WTC11 (cell line): ENCODE results near the gene NTF3. TPM values are rescaled to one million over a fixed set of nuclear protein-coding genes. Genes with fewer than 3 reads are reported as not detected.

Experiments used
- ATAC-seq: fragments of 200-7000 bp; cut with Tn5 transposase; 2 replicates; pipeline ENCODE4 v1.10.0; 2021; ENCODE audit warnings: mild to moderate bottlenecking, moderate library complexity
- CTCF ChIA-PET: fragments of 300-600 bp; sonication (Branson Sonifier 250); formaldehyde crosslinking; loops from one replicate; lab custom pipeline; 2021; ENCODE audit warnings: antibody characterized with exemption; lab: Charles Lee
- POLR2A ChIA-PET: fragments of 350-600 bp; sonication (Branson Sonifier 250); formaldehyde crosslinking; loops from one replicate; lab custom pipeline; 2021; ENCODE audit warnings: antibody characterized with exemption; lab: Charles Lee
- DNase-seq: peaks from one replicate; pipeline ENCODE4 v3.0.0; 2021; ENCODE audit warnings: low spot score
- H3K27ac Mint-ChIP-seq: 2 replicates; pipeline ENCODE4 v1.8.0; 2021; ENCODE audit warnings: mixed read lengths
- H3K27me3 Mint-ChIP-seq: 2 replicates; pipeline ENCODE4 v1.8.0; 2021; ENCODE audit warnings: low read depth, mild to moderate bottlenecking, moderate library complexity, mixed read lengths
- H3K36me3 Mint-ChIP-seq: 2 replicates; pipeline ENCODE4 v1.8.0; 2021; ENCODE audit warnings: mixed read lengths
- H3K4me1 Mint-ChIP-seq: 2 replicates; pipeline ENCODE4 v1.8.0; 2022; ENCODE audit warnings: mixed read lengths
- H3K4me3 Mint-ChIP-seq: 2 replicates; pipeline ENCODE4 v1.8.0; 2021; ENCODE audit warnings: mild to moderate bottlenecking, moderate library complexity, mixed read lengths
- H3K9me3 Mint-ChIP-seq: 2 replicates; pipeline ENCODE4 v1.8.0; 2021; ENCODE audit warnings: mixed read lengths
- ATF2 ChIP-seq: sonication (generic); formaldehyde crosslinking; IDR thresholded peaks from 2 replicates; pipeline ENCODE4 v1.8.1; 2022; ENCODE audit warnings: low read depth, missing genetic modification reagents, borderline replicate concordance
- FOXP1 ChIP-seq: sonication (generic); formaldehyde crosslinking; IDR thresholded peaks from 2 replicates; pipeline ENCODE4 v1.8.0; 2022; ENCODE audit warnings: missing genetic modification reagents, mild to moderate bottlenecking, moderate library complexity, borderline replicate concordance
- GTF2I ChIP-seq: fragments of 250-450 bp; sonication (Bioruptor Pico); conservative IDR thresholded peaks from 2 replicates; pipeline ENCODE4 v1.4.0; 2021; ENCODE audit warnings: mild to moderate bottlenecking
- HMGA2 ChIP-seq: fragments of 250-450 bp; sonication (Bioruptor Pico); IDR thresholded peaks from 2 replicates; pipeline ENCODE4 v1.4.0; 2021; ENCODE audit warnings: mild to moderate bottlenecking, moderate library complexity
- MYBL2 ChIP-seq: sonication (generic); formaldehyde crosslinking; IDR thresholded peaks from 2 replicates; pipeline ENCODE4 v1.8.1; 2023; ENCODE audit warnings: mild to moderate bottlenecking, moderate library complexity, missing genetic modification reagents
- NFE2L1 ChIP-seq: sonication (generic); formaldehyde crosslinking; IDR thresholded peaks from 2 replicates; pipeline ENCODE4 v1.8.1; 2023; ENCODE audit warnings: missing genetic modification reagents
- NR2C2 ChIP-seq: sonication (generic); formaldehyde crosslinking; IDR thresholded peaks from 2 replicates; pipeline ENCODE4 v1.8.0; 2022; ENCODE audit warnings: mild to moderate bottlenecking, missing genetic modification reagents
- PRDM15 ChIP-seq: sonication (generic); formaldehyde crosslinking; IDR thresholded peaks from 2 replicates; pipeline ENCODE4 v1.8.0; 2022; ENCODE audit warnings: missing genetic modification reagents
- PRRX2 ChIP-seq: fragments of 250-450 bp; sonication (Bioruptor Pico); IDR thresholded peaks from 2 replicates; pipeline ENCODE4 v1.8.0; 2021; ENCODE audit warnings: mild to moderate bottlenecking
- RELA ChIP-seq: sonication (generic); formaldehyde crosslinking; IDR thresholded peaks from 2 replicates; pipeline ENCODE4 v1.8.1; 2022; ENCODE audit warnings: missing genetic modification reagents, mild to moderate bottlenecking, borderline replicate concordance
- RORB ChIP-seq: fragments of 250-450 bp; sonication (Bioruptor Pico); IDR thresholded peaks from 2 replicates; pipeline ENCODE4 v1.9.0; 2021; ENCODE audit warnings: mild to moderate bottlenecking
- SMAD3 ChIP-seq: sonication (generic); formaldehyde crosslinking; IDR thresholded peaks from 2 replicates; pipeline ENCODE4 v1.8.0; 2022; ENCODE audit warnings: missing genetic modification reagents, mild to moderate bottlenecking, borderline replicate concordance
- SOX15 ChIP-seq: fragments of 250-450 bp; sonication (Bioruptor Pico); IDR thresholded peaks from 2 replicates; pipeline ENCODE4 v1.9.0; 2021; ENCODE audit warnings: mild to moderate bottlenecking
- SP1 ChIP-seq: sonication (generic); formaldehyde crosslinking; conservative IDR thresholded peaks from 2 replicates; pipeline ENCODE4 v1.8.1; 2022; ENCODE audit warnings: missing genetic modification reagents
- STAT6 ChIP-seq: sonication (generic); formaldehyde crosslinking; conservative IDR thresholded peaks from 2 replicates; pipeline ENCODE4 v1.8.1; 2023; ENCODE audit warnings: mild to moderate bottlenecking, low read depth, missing genetic modification reagents, moderate library complexity
- ZNF219 ChIP-seq: sonication (generic); formaldehyde crosslinking; IDR thresholded peaks from 2 replicates; pipeline ENCODE4 v1.8.0; 2023; ENCODE audit warnings: missing genetic modification reagents, mild to moderate bottlenecking, borderline replicate concordance
- ZNF416 ChIP-seq: fragments of 250-450 bp; sonication (Bioruptor Pico); IDR thresholded peaks from 2 replicates; pipeline ENCODE4 v1.9.0; 2021; ENCODE audit warnings: mild to moderate bottlenecking, inconsistent platforms
- ZNF425 ChIP-seq: fragments of 250-450 bp; sonication (Bioruptor Pico); conservative IDR thresholded peaks from 2 replicates; pipeline ENCODE4 v1.9.0; 2021; ENCODE audit warnings: mild to moderate bottlenecking
- ZNF671 ChIP-seq: fragments of 250-450 bp; sonication (Bioruptor Pico); IDR thresholded peaks from 2 replicates; pipeline ENCODE4 v1.8.0; 2021; ENCODE audit warnings: mild to moderate bottlenecking
- total RNA-seq: library from RNA; stranded (reverse); gene quantifications from 3 replicates; pipeline ENCODE4 v1.2.3, GENCODE V29; 2021
- TF ChIP-seq, protein P1 (sequence below): fragments of 250-450 bp; sonication (Bioruptor Pico); IDR thresholded peaks from 2 replicates; pipeline ENCODE4 v1.9.0; 2021; ENCODE audit warnings: mild to moderate bottlenecking, borderline replicate concordance
- TF ChIP-seq, protein P2 (sequence below): sonication (generic); formaldehyde crosslinking; IDR thresholded peaks from 2 replicates; pipeline ENCODE4 v1.8.1; 2023; ENCODE audit warnings: mild to moderate bottlenecking, missing genetic modification reagents

The NTF3 gene
- total RNA-seq, 1 experiment from 2014 or later, result 1.3 TPM

DNA sequence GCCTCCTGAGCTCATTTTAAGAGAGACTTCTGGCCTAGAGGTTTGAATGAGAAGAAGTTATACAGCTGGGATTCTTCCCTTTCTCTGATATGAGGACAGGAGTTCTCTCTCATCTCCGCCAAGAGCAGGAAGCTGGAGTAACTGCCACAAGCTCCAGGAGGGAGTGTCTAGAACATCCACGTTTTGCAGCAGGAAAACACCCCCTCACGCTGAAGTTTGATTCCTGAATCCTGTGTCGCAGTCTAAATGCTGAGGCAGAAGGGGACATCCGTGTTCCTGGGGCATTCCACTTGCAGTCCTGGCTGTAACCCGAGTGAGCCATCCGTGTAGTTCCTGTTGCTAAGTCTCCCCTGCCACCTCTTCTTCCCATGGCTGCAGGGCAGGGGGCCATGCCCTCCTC lies 38.3 kb downstream of the NTF3 start (continued):
- TF ChIP-seq, protein P1, sequence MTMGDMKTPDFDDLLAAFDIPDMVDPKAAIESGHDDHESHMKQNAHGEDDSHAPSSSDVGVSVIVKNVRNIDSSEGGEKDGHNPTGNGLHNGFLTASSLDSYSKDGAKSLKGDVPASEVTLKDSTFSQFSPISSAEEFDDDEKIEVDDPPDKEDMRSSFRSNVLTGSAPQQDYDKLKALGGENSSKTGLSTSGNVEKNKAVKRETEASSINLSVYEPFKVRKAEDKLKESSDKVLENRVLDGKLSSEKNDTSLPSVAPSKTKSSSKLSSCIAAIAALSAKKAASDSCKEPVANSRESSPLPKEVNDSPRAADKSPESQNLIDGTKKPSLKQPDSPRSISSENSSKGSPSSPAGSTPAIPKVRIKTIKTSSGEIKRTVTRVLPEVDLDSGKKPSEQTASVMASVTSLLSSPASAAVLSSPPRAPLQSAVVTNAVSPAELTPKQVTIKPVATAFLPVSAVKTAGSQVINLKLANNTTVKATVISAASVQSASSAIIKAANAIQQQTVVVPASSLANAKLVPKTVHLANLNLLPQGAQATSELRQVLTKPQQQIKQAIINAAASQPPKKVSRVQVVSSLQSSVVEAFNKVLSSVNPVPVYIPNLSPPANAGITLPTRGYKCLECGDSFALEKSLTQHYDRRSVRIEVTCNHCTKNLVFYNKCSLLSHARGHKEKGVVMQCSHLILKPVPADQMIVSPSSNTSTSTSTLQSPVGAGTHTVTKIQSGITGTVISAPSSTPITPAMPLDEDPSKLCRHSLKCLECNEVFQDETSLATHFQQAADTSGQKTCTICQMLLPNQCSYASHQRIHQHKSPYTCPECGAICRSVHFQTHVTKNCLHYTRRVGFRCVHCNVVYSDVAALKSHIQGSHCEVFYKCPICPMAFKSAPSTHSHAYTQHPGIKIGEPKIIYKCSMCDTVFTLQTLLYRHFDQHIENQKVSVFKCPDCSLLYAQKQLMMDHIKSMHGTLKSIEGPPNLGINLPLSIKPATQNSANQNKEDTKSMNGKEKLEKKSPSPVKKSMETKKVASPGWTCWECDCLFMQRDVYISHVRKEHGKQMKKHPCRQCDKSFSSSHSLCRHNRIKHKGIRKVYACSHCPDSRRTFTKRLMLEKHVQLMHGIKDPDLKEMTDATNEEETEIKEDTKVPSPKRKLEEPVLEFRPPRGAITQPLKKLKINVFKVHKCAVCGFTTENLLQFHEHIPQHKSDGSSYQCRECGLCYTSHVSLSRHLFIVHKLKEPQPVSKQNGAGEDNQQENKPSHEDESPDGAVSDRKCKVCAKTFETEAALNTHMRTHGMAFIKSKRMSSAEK (CRISPR knock-in tag), result no peak
- TF ChIP-seq PRRX2 (CRISPR knock-in tag) (no peak), PRDM15 (CRISPR knock-in tag) (no peak), MYBL2 (CRISPR knock-in tag) (no peak), STAT6 (CRISPR knock-in tag) (no peak), ZNF219 (CRISPR knock-in tag) (no peak)
- TF ChIP-seq, protein P2, sequence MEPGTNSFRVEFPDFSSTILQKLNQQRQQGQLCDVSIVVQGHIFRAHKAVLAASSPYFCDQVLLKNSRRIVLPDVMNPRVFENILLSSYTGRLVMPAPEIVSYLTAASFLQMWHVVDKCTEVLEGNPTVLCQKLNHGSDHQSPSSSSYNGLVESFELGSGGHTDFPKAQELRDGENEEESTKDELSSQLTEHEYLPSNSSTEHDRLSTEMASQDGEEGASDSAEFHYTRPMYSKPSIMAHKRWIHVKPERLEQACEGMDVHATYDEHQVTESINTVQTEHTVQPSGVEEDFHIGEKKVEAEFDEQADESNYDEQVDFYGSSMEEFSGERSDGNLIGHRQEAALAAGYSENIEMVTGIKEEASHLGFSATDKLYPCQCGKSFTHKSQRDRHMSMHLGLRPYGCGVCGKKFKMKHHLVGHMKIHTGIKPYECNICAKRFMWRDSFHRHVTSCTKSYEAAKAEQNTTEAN (CRISPR knock-in tag), result no peak
- TF ChIP-seq, all 79 proteins: peak for 0

- Mint-ChIP-seq H3K9me3 (no peaks in the 10 kb centered on the region), H3K36me3 (no peaks in the 10 kb centered on the region), H3K27me3 (no peaks in the 10 kb centered on the region), H3K27ac (peak overlapping the region; percentile 76), H3K4me3 (no peak overlapping the region), H3K4me1 (peaks cover 23% of the 10 kb centered on the region)
- no peak for TF ChIP-seq MYBL2 (CRISPR knock-in tag)
- TF ChIP-seq NFE2L1 (CRISPR knock-in tag), result no peak
- TF ChIP-seq ZNF425, result no peak
- no peak for TF ChIP-seq ZNF416 (CRISPR knock-in tag)
- TF ChIP-seq SOX15 (CRISPR knock-in tag), result no peak
- TF ChIP-seq SP1 (CRISPR knock-in tag), result no peak
- no peak for TF ChIP-seq NR2C2 (CRISPR knock-in tag)
- no peak for TF ChIP-seq ATF2 (CRISPR knock-in tag)
- TF ChIP-seq SMAD3 (CRISPR knock-in tag), result no peak
- TF ChIP-seq ZNF671 (CRISPR knock-in tag), result no peak
- TF ChIP-seq RORB (CRISPR knock-in tag), result no peak
- TF ChIP-seq FOXP1 (CRISPR knock-in tag), result no peak
- TF ChIP-seq HMGA2 (CRISPR knock-in tag), result no peak
- TF ChIP-seq GTF2I (CRISPR knock-in tag), result no peak
- TF ChIP-seq RELA, result no peak
- CTCF ChIA-PET, result no interaction called here
- ATAC-seq (no peak), DNase-seq (no peak)
- POLR2A ChIA-PET, result no interaction called here
These were observed 38.8 kb downstream of the NTF3 start for GRCh38 chr12:5470703-5471102.
